Transverse colon (tissue), 4 donors: ENCODE data around the gene RERE. TPM values are rescaled to one million over a fixed set of nuclear protein-coding genes. Genes with fewer than 3 reads are reported as not detected.

Experiments
- DNase-seq: peaks from one replicate; pipeline ENCODE4 v3.0.0-alpha.2; 2019
- H3K27ac ChIP-seq, 4 donors: fragments of 200-600 bp; sonication (generic); 2 replicates each; pipeline ENCODE4 v1.5.1; 2016 to 2018; ENCODE audit warnings: inconsistent platforms in 4 of 4
- H3K27me3 ChIP-seq: fragments of 200-600 bp; sonication (generic); 2 replicates; pipeline ENCODE4 v1.5.1; 2017; ENCODE audit warnings: inconsistent platforms
- H3K36me3 ChIP-seq, 4 donors: fragments of 200-600 bp; sonication (generic); 2 replicates each; pipeline ENCODE4 v1.5.1; 2017 to 2019; ENCODE audit warnings: inconsistent platforms in 4 of 4
- H3K4me1 ChIP-seq, 4 donors: fragments of 200-600 bp; sonication (generic); 2 replicates each; pipeline ENCODE4 v1.5.1; 2017 to 2020; ENCODE audit warnings: inconsistent platforms in 4 of 4
- H3K4me3 ChIP-seq, 4 donors: fragments of 200-600 bp; sonication (generic); 1 replicate in 1 of 4; 2 replicates in 3 of 4; pipeline versions ENCODE4 v1.5.1 to v1.6.1; 2017 to 2019; ENCODE audit warnings: inconsistent platforms in 4 of 4
- H3K9me3 ChIP-seq, 2 donors: fragments of 200-600 bp; sonication (generic); 2 replicates each; pipeline ENCODE4 v1.5.1; 2017 to 2019; ENCODE audit warnings: inconsistent platforms in 2 of 2
- EP300 ChIP-seq: sonication (generic); formaldehyde crosslinking; IDR thresholded peaks from one replicate; pipeline ENCODE4 v1.6.1; 2017; ENCODE audit warnings: antibody characterized with exemption, low read depth
- POLR2A ChIP-seq: fragments of 450-650 bp; IDR thresholded peaks from one replicate; pipeline ENCODE4 v1.6.1; 2016; ENCODE audit warnings: antibody characterized with exemption, mild to moderate bottlenecking, moderate library complexity
- POLR2AphosphoS5 ChIP-seq, 3 donors: sonication (generic); formaldehyde crosslinking; IDR thresholded peaks; one replicate each; pipeline ENCODE4 v1.6.1; 2016; ENCODE audit warnings: antibody characterized with exemption in 3 of 3
- WGBS, 2 donors: methylation state at CpG; one replicate each; pipeline ENCODE4 v1.1.5; 2018; ENCODE audit warnings: low coverage in 1 of 2; 5-methylcytosine and 5-hydroxymethylcytosine counted together
- in situ Hi-C, 4 donors: fragments of 200-750 bp; cut with MboI; loops; one replicate each; pipeline versions ENCODE4 v1.15.0 to v1.15.1; 2017; ENCODE audit warnings: low sequenced_read_pairs in 3 of 4, low pct_ligation_motif_present in 1 of 4, low pct_unique_long_range_greater_than_20kb in 1 of 4
- intact Hi-C: fragments of 100-400 bp; cut with DNase I; formaldehyde crosslinking; loops from one replicate; pipeline ENCODE4 v1.15.1; 2023; ENCODE audit warnings: low total_unique reads
- total RNA-seq, 4 donors: library from RNA; depleted of rRNA; stranded (reverse); fragments of >200 nt; gene quantifications; one replicate each; pipeline ENCODE4 v1.1.0, GENCODE V29; 2016
- TF ChIP-seq, protein P1 (sequence below), 5 experiments: fragments of 200-600 bp in 3 of 5; fragments of 450-650 bp in 2 of 5; sonication (generic) in 3 of 5; IDR thresholded peaks; 1 replicate in 2 of 5; 2 replicates in 3 of 5; pipeline ENCODE4 v1.5.1; 2016 to 2017; ENCODE audit warnings: antibody characterized with exemption in 5 of 5, inconsistent platforms in 3 of 5, mild to moderate bottlenecking in 2 of 5, moderate library complexity in 1 of 5

The RERE gene
- total RNA-seq, 4 donors from 2014 or later = 80.3 to 657 (median 105) TPM

- no peak for DNase-seq
- TF ChIP-seq EP300 (no peak), POLR2A (no peak), POLR2AphosphoS5 (IDR thresholded peaks at IDR 0.05) (no peak)
- TF ChIP-seq, protein P1, sequence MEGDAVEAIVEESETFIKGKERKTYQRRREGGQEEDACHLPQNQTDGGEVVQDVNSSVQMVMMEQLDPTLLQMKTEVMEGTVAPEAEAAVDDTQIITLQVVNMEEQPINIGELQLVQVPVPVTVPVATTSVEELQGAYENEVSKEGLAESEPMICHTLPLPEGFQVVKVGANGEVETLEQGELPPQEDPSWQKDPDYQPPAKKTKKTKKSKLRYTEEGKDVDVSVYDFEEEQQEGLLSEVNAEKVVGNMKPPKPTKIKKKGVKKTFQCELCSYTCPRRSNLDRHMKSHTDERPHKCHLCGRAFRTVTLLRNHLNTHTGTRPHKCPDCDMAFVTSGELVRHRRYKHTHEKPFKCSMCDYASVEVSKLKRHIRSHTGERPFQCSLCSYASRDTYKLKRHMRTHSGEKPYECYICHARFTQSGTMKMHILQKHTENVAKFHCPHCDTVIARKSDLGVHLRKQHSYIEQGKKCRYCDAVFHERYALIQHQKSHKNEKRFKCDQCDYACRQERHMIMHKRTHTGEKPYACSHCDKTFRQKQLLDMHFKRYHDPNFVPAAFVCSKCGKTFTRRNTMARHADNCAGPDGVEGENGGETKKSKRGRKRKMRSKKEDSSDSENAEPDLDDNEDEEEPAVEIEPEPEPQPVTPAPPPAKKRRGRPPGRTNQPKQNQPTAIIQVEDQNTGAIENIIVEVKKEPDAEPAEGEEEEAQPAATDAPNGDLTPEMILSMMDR (IDR thresholded peaks at IDR 0.05) = no peak
- H3K36me3 ChIP-seq = no peaks in the 10 kb centered on the region
- H3K27ac ChIP-seq = no peak overlapping the region
- H3K4me1 ChIP-seq = peaks cover 0 to 9% (median 0%) of the 10 kb centered on the region in 4 donors
- no peaks in the 10 kb centered on the region for H3K27me3 ChIP-seq
- no peak overlapping the region for H3K4me3 ChIP-seq
- 77 to 80% methylated on average over 5 of the region's 5 CpGs for WGBS, 2 donors
- no peaks in the 10 kb centered on the region for H3K9me3 ChIP-seq
- intact Hi-C loops = no loop called here
- in situ Hi-C loops = no loop called here
Measured at GRCh38 chr1:8797216-8797615, 20.2 kb downstream of the RERE start.

- Histone ChIP-seq H3K27me3 (no peaks in the 10 kb centered on the region), H3K4me3 (no peak overlapping the region), H3K27ac (no peak overlapping the region), H3K36me3 (no peaks in the 10 kb centered on the region), H3K4me1 (peaks cover 0 to 9% (median 0%) of the 10 kb centered on the region in 4 donors), H3K9me3 (no peaks in the 10 kb centered on the region)
- in situ Hi-C loops (no loop called here), intact Hi-C loops (no loop called here)
- no peak for DNase-seq
- TF ChIP-seq, protein P1 (IDR thresholded peaks at IDR 0.05) = no peak
- TF ChIP-seq POLR2AphosphoS5 (IDR thresholded peaks at IDR 0.05) = no peak
- TF ChIP-seq EP300 = no peak
- no peak for TF ChIP-seq POLR2A
- WGBS, 2 donors = 42 to 51% methylated on average over 3 of the region's 3 CpGs
Measured at GRCh38 chr1:8796812-8797211, 20.6 kb downstream of the RERE start.

GRCh38 chr1:8794605-8795004 lies 22.8 kb downstream of the RERE start:
- TF ChIP-seq, protein P1 (IDR thresholded peaks at IDR 0.05) = no peak
- TF ChIP-seq EP300 = no peak
- TF ChIP-seq POLR2AphosphoS5 (IDR thresholded peaks at IDR 0.05) = no peak
- TF ChIP-seq POLR2A = no peak
- H3K4me3 ChIP-seq = no peak overlapping the region
- peaks cover 0 to 9% (median 0%) of the 10 kb centered on the region in 4 donors for H3K4me1 ChIP-seq
- 79 to 89% methylated on average over 2 to 3 of the region's 3 CpGs for WGBS, 2 donors
- no peaks in the 10 kb centered on the region for H3K9me3 ChIP-seq
- DNase-seq = no peak
- intact Hi-C loops (no loop called here), in situ Hi-C loops (no loop called here)
- H3K36me3 ChIP-seq = no peaks in the 10 kb centered on the region
- no peak overlapping the region for H3K27ac ChIP-seq
- H3K27me3 ChIP-seq = no peaks in the 10 kb centered on the region

GRCh38 chr1:8791819-8792218 lies 25.6 kb downstream of the RERE start:
- in situ Hi-C loops = no loop called here
- no peak for DNase-seq
- WGBS, 2 donors = 96 to 100% methylated on average over 1 to 3 of the region's 3 CpGs
- H3K36me3 ChIP-seq = no peaks in the 10 kb centered on the region
- peaks cover 0 to 7% (median 4%) of the 10 kb centered on the region in 4 donors for H3K4me1 ChIP-seq
- H3K9me3 ChIP-seq = no peaks in the 10 kb centered on the region
- no peak overlapping the region for H3K4me3 ChIP-seq
- no peaks in the 10 kb centered on the region for H3K27me3 ChIP-seq
- intact Hi-C loops = no loop called here
- no peak for TF ChIP-seq POLR2A
- TF ChIP-seq EP300 = no peak
- TF ChIP-seq, protein P1 (IDR thresholded peaks at IDR 0.05) = no peak
- TF ChIP-seq POLR2AphosphoS5 (IDR thresholded peaks at IDR 0.05) = no peak
- H3K27ac ChIP-seq = no peak overlapping the region
